ENCODE results near the gene FAM20C.
"Not testable (repeated sequence)": the region's sequence is repeated elsewhere in the genome, so short reads cannot be mapped to it uniquely, and the experiment has no call there.

FAM20C gene

DNA sequence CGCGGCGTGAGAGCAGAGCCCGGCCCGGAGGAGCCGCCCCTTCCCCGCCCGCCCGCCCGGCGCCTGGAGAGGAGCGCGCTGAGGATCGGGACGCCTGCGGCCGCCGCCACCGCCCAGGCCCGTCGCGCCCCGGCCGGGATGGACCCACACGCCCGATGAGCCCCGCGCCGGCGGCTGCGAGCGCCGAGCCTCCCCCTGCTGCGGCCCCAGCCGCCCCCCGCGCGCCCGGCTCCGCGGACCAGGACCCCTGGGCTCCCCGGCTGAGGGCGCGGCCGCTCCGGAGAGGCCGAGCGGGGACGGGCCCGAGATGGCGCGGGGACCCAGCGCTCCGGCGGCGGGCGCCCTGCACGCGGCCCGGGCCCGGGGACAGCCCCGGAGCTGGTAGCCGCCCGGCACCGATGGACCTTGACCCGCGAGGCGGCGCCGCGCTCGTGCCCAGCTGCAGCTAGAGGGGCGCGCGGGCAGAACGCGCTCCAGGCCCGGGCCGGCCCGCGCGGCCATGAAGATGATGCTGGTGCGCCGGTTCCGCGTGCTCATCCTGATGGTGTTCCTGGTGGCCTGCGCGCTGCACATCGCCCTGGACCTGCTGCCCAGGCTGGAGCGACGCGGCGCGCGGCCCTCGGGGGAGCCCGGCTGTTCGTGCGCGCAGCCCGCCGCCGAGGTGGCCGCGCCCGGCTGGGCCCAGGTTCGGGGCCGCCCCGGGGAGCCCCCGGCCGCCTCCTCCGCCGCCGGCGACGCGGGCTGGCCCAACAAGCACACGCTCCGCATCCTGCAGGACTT lies 520 bp downstream of the FAM20C start:
- DNase-seq (ENCODE audit: low read depth) = no peak

DNA sequence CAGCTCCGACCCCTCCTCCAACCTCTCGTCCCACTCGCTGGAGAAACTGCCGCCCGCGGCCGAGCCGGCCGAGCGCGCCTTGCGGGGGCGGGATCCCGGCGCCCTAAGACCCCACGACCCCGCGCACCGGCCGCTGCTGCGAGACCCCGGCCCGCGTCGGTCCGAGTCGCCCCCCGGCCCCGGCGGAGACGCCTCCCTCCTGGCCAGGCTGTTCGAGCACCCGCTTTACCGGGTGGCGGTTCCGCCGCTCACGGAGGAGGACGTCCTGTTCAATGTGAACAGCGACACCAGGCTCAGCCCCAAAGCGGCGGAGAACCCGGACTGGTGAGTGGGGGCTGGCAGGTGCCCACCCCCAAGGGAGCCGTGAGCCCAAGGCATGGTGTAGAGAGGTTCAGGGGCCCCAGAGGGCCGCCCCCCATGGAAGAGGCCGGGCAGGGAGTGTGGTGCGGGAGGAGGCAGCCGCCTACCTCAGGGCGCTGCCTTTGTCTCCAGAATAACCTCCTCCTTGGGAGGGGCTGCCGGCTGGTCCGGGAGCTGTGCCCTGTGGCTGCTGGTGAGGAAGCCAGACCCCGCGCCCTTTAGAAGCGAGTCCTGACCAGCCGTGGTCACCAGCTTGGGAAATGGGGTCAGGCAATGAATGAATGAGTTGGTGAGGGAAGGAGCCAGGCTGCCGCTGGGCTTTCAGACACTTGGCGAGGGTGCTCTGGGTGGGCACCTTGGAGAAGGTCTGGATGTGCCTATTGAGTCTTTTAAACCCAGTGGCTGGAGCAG lies 1.3 kb downstream of the FAM20C start:
- no peak for DNase-seq (ENCODE audit: low read depth)

DNA sequence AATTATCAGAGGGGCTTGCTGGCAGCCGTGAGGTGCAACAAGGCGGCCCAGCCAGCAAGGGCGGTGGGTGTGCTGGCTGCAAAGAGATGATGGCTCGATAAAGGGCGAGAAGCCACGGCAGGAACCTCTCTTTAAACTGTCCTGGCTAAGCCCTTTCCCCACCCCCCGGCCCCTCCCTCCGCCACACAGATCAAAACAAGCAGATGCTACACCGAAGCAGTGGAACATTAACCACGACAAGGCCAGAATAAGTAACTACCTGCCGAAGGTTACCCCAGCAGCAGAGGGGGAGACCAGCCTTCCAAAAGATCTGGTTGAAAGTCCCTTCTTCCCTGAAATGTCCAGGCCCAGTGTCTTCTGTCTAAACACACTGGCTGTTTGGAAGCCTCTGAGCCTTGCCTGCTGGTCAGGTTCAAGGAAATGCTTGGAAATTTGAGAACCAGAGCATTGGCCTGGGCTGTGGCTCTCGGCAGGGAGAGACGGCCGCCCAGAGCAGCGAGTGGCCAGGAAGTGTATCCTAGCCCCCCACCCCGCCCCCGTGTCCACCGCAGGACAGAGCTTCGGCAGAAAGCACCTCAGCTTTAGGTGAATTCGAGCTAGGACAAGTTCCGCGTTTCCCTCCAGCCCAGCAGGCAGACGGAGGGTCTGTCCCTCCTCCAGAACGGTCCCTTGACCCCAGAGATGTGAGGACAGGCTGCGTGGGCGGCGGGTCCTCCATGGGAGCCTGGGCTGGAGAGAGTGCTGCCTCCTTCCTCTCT lies 2.1 kb downstream of the FAM20C start:
- no peak for DNase-seq (ENCODE audit: low read depth)

DNA sequence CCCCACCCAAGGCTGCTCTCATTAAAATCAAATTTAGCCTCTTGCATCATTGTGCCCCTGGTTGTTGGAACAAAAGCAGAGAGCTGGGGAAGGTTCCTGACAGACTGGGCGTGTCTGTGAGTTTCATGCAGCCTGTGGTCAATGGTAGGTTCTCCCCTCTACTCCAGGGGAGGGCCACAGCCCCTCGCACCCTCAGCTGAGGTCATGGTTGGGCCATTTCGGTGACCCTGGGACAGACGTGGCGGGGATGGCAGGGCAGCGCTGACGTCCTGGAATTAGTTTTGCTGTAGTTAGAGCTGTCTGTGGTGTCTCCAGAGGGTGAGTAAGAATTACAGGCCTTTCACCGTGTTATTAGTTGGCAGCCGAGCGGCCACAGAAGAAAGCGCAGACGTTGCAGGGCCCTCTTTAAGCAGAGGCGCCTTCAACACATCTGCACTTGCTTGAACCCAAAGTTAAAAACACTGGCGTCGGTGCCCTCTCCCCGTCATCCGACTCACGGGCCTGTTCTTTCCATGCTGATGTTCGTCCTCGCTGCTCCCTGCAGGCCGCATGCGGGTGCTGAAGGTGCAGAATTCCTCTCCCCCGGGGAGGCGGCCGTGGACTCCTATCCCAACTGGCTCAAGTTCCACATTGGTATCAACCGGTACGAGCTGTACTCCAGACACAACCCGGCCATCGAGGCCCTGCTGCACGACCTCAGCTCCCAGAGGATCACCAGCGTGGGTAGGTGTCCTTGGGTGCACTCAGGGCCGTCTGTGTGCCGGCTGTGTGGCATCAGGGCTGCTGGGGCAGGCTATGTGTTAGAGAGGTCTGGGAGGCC lies 2.8 kb downstream of the FAM20C start:
- no peak for DNase-seq (ENCODE audit: low read depth)

DNA sequence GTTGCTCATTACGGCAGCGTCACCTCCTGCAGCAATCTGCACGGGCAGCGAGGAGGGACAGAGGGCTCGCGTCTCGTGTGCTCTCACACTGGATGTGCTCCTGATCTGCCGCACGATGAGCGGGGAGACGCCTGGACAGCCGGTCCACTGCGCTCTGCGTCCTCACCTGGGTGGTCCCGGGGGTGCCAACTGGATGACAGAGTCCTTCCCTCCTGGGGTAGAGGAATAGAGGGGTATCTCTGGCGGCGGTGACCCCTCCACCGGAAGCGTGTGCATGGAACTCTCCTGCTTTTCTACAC lies 3.4 kb downstream of the FAM20C start:
- no peak for DNase-seq (ENCODE audit: low read depth)

DNA sequence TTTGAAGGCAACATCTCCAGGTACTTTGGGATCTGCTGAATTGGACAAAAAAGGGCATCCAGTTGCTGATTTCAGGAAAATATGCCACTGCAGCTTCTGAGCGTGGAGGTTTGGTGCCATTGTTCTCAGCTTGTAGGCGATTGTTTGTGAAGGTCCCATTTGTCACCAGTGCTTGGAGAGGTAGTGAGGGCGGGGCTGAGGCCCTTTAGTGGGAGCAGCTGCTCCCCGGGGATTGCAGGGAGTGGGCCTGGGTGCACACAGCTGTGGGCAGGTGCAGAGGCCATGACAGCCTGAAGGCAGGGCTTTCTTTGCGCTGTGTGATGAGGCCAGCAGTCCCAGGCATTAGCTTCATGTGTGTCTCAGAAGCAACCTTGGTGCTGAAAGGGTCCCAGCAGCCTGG lies 3.9 kb downstream of the FAM20C start:
- DNase-seq (ENCODE audit: low read depth) = no peak

DNA sequence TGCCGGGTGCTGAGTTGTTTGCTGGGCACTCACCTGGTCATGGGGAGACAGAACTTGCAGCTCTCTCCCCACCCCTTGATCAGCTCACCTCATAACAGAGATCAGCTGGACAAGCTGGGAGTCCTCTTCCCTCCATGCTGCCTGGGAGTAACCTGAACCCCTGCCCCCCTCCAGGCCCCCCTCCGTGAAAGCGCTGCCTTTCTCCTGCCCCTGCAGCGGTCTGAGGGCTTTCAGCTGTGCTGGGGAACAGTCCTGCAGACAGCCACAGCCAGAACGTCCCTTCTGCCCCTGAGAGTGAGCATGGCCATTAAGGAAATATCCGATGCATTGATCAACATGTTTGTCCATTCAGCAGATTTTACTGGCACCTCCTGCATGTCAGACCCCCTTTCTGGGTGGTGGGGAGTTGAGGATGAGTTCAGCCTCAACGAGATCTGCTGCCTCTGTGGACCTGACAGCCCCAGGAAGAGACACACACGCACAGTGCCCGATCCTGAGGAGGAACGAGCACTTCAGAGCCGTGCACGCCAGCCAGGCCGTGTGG lies 4.5 kb downstream of the FAM20C start:
- no peak for DNase-seq (ENCODE audit: low read depth)

DNA sequence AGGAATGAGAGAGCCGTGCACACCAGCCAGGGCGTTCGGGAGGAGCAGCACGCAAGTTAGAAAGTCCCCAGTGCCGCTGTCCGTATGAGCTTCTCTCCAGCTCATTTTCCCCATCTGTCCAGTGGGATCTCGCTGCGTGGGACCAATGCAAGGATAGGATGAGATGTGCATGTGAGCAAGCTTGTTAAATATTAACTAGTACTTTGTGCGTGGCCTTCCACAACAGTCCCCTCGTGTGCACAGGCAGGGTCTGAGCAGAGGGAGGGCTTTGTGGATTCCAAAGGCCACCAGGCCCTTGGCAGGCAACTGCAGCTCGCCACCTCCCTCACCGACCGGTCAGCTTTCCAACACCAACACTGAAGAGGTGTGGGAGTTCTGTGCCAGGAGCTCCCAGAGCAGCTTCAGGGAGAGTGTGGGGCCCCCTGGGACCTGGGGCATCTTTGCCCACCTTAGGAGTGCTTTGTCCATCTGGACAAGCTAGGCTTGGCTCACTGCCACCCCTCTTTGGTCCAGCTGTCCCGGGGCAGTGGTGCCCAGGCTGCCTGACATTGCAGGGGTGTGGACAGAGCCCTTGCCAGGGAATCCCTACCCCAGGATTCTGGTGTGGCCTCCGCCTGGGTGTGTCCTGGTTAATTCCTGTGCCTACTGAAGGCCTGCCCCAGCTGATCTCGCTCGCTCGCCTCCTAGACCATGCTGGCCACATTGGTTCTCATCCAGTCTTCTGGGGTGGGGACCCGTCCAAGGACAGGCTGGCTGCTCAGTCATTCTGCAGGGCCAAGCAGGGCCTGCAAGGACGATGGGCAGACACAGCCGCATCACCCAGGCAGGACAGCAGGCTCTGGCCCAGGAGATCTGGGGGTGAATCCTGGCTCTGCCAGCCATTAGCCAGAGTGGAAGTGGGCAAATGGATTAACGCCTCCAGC lies 5.3 kb downstream of the FAM20C start:
- DNase-seq (ENCODE audit: low read depth) = no peak

DNA sequence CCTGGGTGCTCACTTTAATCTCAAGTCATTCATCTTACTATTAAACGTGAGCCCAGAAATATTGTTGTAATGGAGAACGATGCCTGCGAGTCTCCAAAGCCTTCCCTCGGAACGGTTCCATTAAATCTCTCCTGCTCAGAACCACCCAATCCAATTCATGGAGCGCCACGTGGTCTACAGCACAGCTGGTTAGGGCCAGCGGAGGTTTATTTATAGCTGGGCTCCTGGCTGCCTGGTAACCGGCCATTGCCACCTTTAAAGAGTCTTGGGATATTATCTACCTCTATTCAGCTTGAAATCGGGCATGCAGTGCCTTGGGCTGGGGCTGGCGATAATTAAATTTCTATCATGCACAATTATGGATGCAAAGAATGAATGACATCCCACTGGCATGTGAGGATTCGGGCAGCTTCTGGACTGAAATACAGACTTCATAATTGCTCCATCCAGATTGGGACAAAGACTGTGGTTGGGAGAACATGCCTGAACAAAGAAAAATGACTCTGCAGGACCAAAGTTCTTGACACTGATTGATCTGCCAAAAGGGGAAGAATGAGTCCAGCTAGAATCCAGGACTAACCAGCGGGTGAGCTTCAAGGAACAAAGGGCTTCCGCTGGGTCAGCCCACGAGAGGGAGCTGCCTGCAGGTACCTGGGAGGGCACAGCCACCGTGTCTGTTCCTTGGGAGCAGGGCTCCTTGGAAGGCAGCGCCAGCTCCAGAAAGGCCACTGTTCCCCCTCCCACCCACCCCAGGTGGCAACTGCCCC lies 7.3 kb downstream of the FAM20C start:
- no peak for DNase-seq (ENCODE audit: low read depth)

DNA sequence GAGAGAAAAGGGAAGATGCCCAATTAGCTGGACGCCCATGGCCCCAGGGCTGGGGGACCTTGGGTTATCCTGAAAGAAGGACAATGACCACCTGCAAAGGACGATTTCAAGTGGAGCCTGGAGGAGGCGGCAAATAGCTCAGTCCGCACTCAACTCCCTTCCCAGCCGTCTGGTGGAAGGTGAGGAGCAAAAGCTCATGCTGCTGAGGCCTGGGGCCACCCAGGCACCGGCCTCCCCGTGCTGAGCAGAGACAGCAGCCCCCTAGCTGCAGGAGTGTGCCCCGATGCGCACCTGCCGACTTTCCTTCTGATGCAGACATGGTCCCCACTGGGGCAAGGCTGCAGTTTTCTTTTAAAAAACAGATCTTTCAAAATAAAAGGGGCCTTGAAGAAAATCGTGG lies 7.9 kb downstream of the FAM20C start:
- DNase-seq (ENCODE audit: low read depth) = no peak

DNA sequence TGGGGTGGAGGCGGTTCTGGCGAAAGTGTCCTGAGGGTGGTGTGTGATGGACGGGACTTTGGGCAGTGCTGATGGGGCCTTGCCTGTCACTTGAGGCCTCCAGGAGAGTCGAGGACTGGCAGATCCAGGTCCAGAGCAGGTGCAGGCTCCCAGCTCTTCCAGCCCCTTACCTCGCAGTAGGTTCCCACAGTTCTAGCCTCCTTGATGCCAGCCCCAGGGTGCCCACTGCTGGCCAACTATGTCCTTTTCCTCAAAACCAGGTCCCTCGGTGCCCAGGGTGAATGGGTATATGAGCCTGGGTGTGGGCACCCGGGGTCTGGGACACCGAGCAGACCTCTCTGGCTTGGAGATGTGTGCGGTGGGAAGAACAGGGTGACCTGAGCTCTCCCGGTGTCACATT lies 8.3 kb downstream of the FAM20C start:
- DNase-seq (ENCODE audit: low read depth) = no peak

DNA sequence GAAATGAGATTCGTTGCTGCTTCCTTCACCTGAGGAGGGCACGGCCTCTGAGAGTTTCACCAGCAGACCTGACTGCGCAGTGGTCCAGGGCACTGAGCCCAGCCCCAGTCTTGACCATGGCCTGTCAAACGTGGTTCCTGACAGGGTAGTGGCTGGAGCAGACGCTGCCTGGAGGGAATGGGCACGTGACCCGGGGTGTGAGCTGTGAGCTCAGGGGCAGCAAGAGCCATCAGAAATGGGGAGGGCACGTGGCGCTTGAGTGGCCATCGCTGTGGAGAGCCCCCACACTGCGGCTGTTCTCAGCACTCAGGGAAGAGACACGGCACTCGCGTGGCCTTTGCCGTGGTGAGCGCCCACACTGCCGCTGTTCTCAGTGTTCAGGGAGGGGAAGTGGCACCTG lies 12.0 kb downstream of the FAM20C start:
- DNase-seq (ENCODE audit: low read depth) = no peak

DNA sequence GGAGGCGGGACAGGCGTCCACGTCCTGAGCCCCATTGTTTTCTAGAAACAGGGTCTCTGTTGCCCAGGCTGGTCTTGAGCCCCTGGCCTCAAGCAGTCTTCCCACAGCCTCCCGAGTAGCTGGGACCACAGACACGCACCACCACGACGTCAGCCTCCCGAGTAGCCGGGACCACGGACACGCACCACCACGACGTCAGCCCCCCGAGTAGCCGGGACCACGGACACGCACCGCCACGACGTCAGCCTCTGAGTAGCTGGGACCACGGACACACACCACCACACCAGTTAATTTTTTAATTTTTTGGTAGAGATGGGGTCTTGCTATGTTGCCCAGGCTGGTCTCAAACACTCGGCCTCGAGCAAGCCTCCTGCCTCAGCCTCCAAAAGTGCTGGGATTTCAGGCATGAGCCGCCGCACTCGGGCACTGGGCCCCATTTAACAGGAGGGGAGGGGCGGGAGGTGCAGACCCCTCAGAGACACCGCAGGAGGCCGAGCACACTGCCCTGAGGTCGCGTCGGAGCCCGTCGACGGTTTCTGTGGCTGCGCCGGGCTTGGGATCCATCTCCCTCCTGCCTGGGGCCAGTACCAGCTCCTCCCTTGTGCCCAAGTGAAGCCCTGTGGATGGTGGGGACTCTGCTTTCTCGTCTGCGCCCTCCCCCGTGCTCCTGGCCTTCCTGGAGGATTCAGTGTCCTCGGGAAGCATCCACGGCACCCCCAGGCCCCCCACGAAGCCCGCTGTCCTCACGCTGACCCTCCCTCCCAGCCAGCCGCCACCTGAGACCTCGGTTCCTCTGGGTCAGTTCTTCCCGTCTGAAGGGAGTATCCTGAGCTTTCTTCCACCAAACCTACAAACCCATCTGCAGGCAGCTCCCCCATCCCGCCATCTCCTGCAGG lies 13.0 kb downstream of the FAM20C start:
- no peak for DNase-seq (ENCODE audit: low read depth)

DNA sequence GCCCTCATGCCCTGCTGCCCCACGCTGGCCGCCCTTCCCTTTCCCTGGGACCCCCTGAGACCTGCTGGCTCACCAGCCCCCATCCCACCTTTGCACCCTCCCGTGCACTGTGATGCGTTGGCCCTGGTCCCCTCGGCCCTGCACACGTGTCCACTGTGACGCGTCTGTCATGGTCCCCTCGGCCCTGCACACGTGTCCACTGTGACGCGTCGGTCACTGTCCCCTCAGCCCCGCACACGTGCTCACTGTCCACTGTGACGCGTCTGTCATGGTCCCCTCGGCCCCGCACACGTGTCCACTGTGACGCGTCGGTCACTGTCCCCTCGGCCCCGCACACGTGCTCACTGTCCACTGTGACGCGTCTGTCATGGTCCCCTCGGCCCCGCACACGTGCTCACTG lies 14.0 kb downstream of the FAM20C start:
- DNase-seq (ENCODE audit: low read depth) = not testable (repeated sequence)

DNA sequence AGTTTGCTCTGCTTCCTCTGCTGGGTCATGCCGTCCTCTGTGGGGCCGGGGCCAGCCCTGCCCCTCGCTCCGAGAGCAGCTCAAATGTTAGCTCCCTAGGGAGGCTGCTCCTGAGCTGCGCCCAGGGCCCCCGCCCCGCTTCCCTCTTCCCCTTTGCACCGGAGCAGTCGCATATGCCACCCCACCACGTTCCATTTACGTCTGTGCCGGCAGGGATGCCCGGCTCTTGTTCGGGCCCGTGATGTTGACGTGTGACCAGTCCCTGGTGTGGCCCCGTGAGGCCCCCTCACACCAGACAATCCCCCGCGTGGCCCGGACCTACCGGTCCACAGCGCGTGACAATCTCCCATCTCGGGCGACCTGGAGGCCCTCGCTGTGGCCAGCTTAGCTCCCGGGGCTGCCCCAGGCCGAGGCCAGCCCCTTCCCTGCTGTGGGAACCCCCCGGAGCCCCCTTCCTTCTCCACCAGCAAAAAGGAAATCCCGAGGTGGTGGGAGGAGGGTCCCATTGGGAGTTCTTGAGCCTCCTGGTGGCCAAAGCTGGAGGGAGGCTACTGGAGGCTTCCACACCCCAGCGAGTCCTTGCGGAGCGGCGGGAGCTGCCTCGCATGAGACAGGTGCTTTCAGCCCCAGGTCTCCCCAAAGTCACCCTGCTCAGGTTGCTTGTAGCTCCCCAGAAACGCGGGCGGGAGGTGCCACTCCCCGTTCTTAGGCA lies 15.2 kb downstream of the FAM20C start:
- DNase-seq (ENCODE audit: low read depth) = no peak

DNA sequence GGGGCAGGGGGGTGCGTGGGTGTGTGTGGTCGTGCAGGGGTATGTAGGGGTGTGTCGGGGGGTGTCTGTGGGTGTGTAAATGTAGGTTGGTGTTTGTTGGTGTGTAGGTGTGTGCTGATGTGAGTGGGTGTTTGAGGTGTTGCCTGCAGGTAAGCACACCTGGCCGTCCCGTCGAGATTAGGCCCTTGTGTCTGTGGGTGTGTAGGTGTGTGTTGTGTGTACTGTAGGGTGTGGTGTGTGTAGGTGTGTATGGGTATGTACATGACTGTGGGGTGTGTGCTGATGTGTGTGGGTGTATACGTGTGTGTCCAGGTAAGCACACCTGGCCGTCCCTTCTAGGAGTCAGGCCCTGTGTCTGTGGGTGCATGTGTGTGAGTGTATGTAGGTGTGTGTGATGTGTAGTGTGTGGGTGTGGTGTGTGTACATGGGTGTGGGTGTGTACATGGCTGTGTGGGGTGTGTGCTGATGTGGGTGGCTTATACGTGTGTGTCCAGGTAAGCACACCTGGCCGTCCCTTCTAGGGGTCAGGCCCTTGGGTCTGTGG lies 15.8 kb downstream of the FAM20C start:
- DNase-seq (ENCODE audit: low read depth) = no peak

DNA sequence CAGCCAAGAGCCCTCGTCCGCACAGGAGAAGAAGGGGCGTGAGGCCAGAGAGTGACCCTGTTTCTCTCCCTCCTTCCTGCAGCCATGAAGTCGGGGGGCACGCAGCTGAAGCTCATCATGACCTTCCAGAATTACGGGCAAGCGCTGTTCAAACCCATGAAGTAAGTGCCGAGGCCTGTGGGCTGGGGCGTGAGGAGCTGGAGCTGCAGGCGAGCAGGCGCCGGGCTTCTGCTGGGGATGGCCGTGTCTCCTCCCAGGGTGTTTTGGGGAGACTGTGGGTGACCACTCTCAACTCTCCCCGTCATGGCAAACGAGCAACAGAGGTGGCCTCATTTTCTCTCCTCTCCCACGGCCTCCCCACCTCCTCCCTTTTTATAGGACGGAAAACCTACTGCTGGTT lies 16.4 kb downstream of the FAM20C start:
- no peak for DNase-seq (ENCODE audit: low read depth)

DNA sequence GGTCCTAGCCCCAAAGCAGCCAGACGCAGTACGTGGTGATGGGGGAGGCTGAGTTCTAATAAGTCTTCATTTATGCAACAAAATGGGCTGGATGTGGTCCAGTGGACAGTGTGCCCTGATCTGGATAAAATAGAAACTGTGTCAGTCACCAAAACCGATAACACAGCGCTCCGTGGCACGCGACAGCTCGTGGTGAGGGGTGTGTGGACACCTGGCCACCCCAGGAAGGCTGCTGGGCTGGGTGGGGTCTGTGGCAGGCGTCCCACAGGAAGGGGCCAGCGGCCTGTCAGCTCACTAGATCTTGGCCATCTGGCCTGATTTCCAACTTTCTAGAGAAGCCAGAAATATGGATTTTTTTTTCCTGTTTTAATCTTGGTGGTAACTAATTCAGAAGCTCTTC lies 17.0 kb downstream of the FAM20C start:
- no peak for DNase-seq (ENCODE audit: low read depth)

All from HS-27A (cell line).